Measurements from ENCODE around the gene CPNE4.

Gene CPNE4

DNA sequence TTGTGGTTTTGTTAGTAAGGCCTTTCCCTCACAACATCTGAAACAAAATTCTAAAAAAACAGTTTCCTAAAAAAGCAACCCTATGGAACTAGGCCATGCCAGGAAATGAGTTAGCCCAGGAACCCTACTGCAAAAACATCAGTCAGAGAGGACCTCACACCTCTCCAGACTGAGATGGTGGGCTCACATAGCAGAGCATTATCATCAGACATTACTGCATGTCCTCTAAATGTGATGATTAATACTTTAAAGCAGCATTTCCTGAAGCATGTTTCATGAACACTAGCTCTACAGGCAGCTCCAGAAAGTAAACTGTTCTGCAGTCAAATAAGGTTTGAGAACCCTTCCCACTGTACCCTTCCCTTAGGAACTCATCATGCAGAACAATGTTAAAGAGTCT is 299.7 kb downstream of the CPNE4 start:
- Histone ChIP-seq H3K9me2 (replicated peaks; ENCODE audit: insufficient read depth, low read length) (no peaks in the 10 kb centered on the region), H3F3A (ENCODE audit: insufficient read depth, low read length) (no peaks in the 10 kb centered on the region), H4K20me1 (ENCODE audit: insufficient read depth, low read length) (no peaks in the 10 kb centered on the region), H3K4me1 (ENCODE audit: low read length) (no peaks in the 10 kb centered on the region), H3K4me2 (ENCODE audit: low read depth, low read length) (no peak overlapping the region), H3K36me3 (replicated peaks; ENCODE audit: insufficient read depth, low read length) (no peaks in the 10 kb centered on the region), H3K27ac (ENCODE audit: low read length) (no peak overlapping the region), H3K9ac (ENCODE audit: low read length) (no peak overlapping the region), H3K4me3 (ENCODE audit: low read length) (no peak overlapping the region), H3K79me2 (ENCODE audit: low read length) (no peaks in the 10 kb centered on the region), H2AFZ (ENCODE audit: low read length) (no peak overlapping the region), H3K9me3 (replicated peaks; ENCODE audit: insufficient read depth, low read length) (no peaks in the 10 kb centered on the region), H3K27me3 (replicated peaks; ENCODE audit: insufficient read depth, low read length) (no peaks in the 10 kb centered on the region)
- TF ChIP-seq EZH2 (optimal IDR thresholded peaks at IDR 0.05; ENCODE audit: low read depth, low read length) (no peak), EZH2phosphoT487 (IDR thresholded peaks at IDR 0.05; ENCODE audit: low read length) (no peak)
- TF ChIP-seq, protein P1, sequence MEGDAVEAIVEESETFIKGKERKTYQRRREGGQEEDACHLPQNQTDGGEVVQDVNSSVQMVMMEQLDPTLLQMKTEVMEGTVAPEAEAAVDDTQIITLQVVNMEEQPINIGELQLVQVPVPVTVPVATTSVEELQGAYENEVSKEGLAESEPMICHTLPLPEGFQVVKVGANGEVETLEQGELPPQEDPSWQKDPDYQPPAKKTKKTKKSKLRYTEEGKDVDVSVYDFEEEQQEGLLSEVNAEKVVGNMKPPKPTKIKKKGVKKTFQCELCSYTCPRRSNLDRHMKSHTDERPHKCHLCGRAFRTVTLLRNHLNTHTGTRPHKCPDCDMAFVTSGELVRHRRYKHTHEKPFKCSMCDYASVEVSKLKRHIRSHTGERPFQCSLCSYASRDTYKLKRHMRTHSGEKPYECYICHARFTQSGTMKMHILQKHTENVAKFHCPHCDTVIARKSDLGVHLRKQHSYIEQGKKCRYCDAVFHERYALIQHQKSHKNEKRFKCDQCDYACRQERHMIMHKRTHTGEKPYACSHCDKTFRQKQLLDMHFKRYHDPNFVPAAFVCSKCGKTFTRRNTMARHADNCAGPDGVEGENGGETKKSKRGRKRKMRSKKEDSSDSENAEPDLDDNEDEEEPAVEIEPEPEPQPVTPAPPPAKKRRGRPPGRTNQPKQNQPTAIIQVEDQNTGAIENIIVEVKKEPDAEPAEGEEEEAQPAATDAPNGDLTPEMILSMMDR (IDR thresholded peaks at IDR 0.05; ENCODE audit: low read length), result no peak
- DNase-seq, result no peak

DNA sequence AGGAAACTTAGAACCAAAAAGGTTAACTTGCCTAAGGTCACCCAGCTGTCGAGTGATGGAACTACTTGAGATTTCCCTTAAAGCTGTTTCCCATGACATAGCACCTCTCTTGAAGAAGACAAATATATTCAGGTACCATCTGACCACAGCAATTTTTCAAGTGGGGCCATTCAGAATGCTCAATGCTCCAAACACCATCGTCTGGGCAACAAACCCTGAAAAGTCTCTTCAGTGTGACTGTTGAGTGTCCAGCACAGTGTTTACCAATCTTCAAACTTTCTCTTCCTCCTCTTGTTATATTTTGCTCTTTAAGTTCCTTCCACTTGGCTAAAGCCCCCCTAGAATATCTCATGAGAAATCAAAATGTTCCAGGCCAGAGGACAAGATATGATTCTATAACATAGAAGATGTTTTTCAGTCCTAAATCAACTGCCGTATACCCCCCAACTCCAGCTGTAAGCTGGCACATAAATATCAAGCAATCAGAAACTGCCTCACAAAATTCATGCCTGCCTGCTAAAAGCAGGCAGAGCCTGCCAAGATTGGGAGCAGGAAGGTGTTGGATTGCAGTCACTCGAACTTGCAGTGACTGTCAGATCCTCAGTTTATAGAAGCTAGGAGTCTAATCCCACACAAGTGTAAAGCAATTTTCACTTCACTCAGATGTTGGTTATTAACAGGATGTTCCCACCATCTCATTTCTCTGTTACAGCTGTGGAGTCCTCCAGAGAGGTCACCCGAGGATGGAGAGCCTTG is 301.6 kb downstream of the CPNE4 start:
- no peak overlapping the region for H2AFZ ChIP-seq (ENCODE audit: low read length)
- H3K9me2 ChIP-seq (replicated peaks; ENCODE audit: insufficient read depth, low read length), result no peaks in the 10 kb centered on the region
- no peak for DNase-seq
- TF ChIP-seq, protein P1 (IDR thresholded peaks at IDR 0.05; ENCODE audit: low read length), result no peak
- TF ChIP-seq EZH2 (optimal IDR thresholded peaks at IDR 0.05; ENCODE audit: low read depth, low read length) (no peak), EZH2phosphoT487 (IDR thresholded peaks at IDR 0.05; ENCODE audit: low read length) (no peak)
- H3K36me3 ChIP-seq (replicated peaks; ENCODE audit: insufficient read depth, low read length), result no peaks in the 10 kb centered on the region
- no peaks in the 10 kb centered on the region for H3K27me3 ChIP-seq (replicated peaks; ENCODE audit: insufficient read depth, low read length)
- no peaks in the 10 kb centered on the region for H3K79me2 ChIP-seq (ENCODE audit: low read length)
- H3K4me1 ChIP-seq (ENCODE audit: low read length), result no peaks in the 10 kb centered on the region
- no peaks in the 10 kb centered on the region for H4K20me1 ChIP-seq (ENCODE audit: insufficient read depth, low read length)
- H3K4me2 ChIP-seq (ENCODE audit: low read depth, low read length), result no peak overlapping the region
- H3K4me3 ChIP-seq (ENCODE audit: low read length), result no peak overlapping the region
- H3K9ac ChIP-seq (ENCODE audit: low read length), result no peak overlapping the region
- H3K27ac ChIP-seq (ENCODE audit: low read length), result no peak overlapping the region
- H3F3A ChIP-seq (ENCODE audit: insufficient read depth, low read length), result no peaks in the 10 kb centered on the region
- H3K9me3 ChIP-seq (replicated peaks; ENCODE audit: insufficient read depth, low read length), result no peaks in the 10 kb centered on the region

DNA sequence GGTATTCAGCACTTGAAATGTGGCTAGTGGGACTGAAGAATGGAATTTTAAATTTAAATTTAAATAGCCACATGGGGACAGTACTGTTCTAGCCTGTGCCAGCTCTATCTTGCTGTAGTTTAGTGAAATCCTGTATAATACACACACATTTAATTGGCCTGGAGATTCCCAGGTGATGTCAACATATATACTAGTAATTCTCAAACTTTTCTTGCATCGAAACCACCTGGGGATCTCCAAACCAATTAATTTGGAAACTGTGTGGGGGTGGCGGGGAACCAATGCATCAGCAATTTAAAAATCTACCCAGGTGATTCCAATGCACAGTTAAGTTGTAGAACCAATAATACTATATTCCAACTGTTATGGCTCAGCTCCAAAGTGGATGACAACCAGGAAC is 303.1 kb downstream of the CPNE4 start:
- no peak overlapping the region for H2AFZ ChIP-seq (ENCODE audit: low read length)

More for the DNA sequence above, 303.1 kb downstream of the CPNE4 start:
- no peak overlapping the region for H3K27ac ChIP-seq (ENCODE audit: low read length)
- H3F3A ChIP-seq (ENCODE audit: insufficient read depth, low read length), result no peaks in the 10 kb centered on the region
- H3K9me2 ChIP-seq (replicated peaks; ENCODE audit: insufficient read depth, low read length), result no peaks in the 10 kb centered on the region
- H3K4me2 ChIP-seq (ENCODE audit: low read depth, low read length), result no peak overlapping the region
- no peaks in the 10 kb centered on the region for H3K36me3 ChIP-seq (replicated peaks; ENCODE audit: insufficient read depth, low read length)
- H3K9ac ChIP-seq (ENCODE audit: low read length), result no peak overlapping the region
- H3K27me3 ChIP-seq (replicated peaks; ENCODE audit: insufficient read depth, low read length), result no peaks in the 10 kb centered on the region
- no peak for TF ChIP-seq EZH2 (optimal IDR thresholded peaks at IDR 0.05; ENCODE audit: low read depth, low read length)
- TF ChIP-seq, protein P1 (IDR thresholded peaks at IDR 0.05; ENCODE audit: low read length), result no peak
- TF ChIP-seq EZH2phosphoT487 (IDR thresholded peaks at IDR 0.05; ENCODE audit: low read length), result no peak
- H3K4me1 ChIP-seq (ENCODE audit: low read length), result no peaks in the 10 kb centered on the region
- H3K4me3 ChIP-seq (ENCODE audit: low read length), result no peak overlapping the region
- no peaks in the 10 kb centered on the region for H4K20me1 ChIP-seq (ENCODE audit: insufficient read depth, low read length)
- no peaks in the 10 kb centered on the region for H3K79me2 ChIP-seq (ENCODE audit: low read length)
- DNase-seq, result no peak
- no peaks in the 10 kb centered on the region for H3K9me3 ChIP-seq (replicated peaks; ENCODE audit: insufficient read depth, low read length)
